H9 (cell line): ENCODE results near the gene PLD1. TPM values are rescaled to one million over a fixed set of nuclear protein-coding genes. Genes with fewer than 3 reads are reported as not detected.

Source experiments
- DNase-seq: peaks from one replicate; pipeline ENCODE4 v3.0.0-alpha.2; 2017
- H2AFZ ChIP-seq: one replicate; pipeline ENCODE4 v1.6.1; 2013; ENCODE audit warnings: mild to moderate bottlenecking, low read length, control low read depth, moderate library complexity
- H2AK5ac ChIP-seq: 2 replicates; pipeline ENCODE4 v1.6.1; 2013; ENCODE audit warnings: low read length, control low read depth, mixed read lengths; ENCODE audit not compliant: insufficient read length
- H2BK120ac ChIP-seq: one replicate; pipeline ENCODE4 v1.6.1; 2013; ENCODE audit warnings: low read depth, mild to moderate bottlenecking, low read length, control low read depth, inconsistent platforms; ENCODE audit not compliant: poor library complexity, severe bottlenecking
- H2BK12ac ChIP-seq: 2 replicates; pipeline ENCODE4 v1.6.1; 2013; ENCODE audit warnings: low read length, control low read depth, mixed read lengths, low read depth; ENCODE audit not compliant: insufficient read length
- H2BK15ac ChIP-seq: 2 replicates; pipeline ENCODE4 v1.6.1; 2013; ENCODE audit warnings: low read depth, low read length, control low read depth
- H2BK20ac ChIP-seq: one replicate; pipeline ENCODE4 v1.6.1; 2013; ENCODE audit warnings: low read depth, mild to moderate bottlenecking, low read length, control low read depth, inconsistent platforms; ENCODE audit not compliant: poor library complexity, severe bottlenecking
- H2BK5ac ChIP-seq: 2 replicates; pipeline ENCODE4 v1.6.1; 2013; ENCODE audit warnings: low read length, control low read depth, mixed read lengths; ENCODE audit not compliant: insufficient read length
- H3K14ac ChIP-seq: 2 replicates; pipeline ENCODE4 v1.6.1; 2013; ENCODE audit warnings: low read length, control low read depth; ENCODE audit not compliant: insufficient read depth
- H3K18ac ChIP-seq: 2 replicates; pipeline ENCODE4 v1.6.1; 2013; ENCODE audit warnings: low read depth, mild to moderate bottlenecking, mixed read lengths, low read length, control low read depth; ENCODE audit not compliant: insufficient read length
- H3K23ac ChIP-seq: 2 replicates; pipeline ENCODE4 v1.6.1; 2013; ENCODE audit warnings: low read length, control low read depth, mixed read lengths, low read depth; ENCODE audit not compliant: insufficient read length
- H3K23me2 ChIP-seq: 2 replicates; pipeline ENCODE4 v1.6.1; 2013; ENCODE audit warnings: low read depth, mild to moderate bottlenecking, mixed read lengths, low read length, control low read depth; ENCODE audit not compliant: insufficient read length, poor library complexity, severe bottlenecking
- H3K27ac ChIP-seq: 2 replicates; pipeline ENCODE4 v1.5.1; 2013; ENCODE audit warnings: low read length, control low read depth, mixed read lengths, low read depth; ENCODE audit not compliant: insufficient read length
- H3K27me3 ChIP-seq: 2 replicates; pipeline ENCODE4 v1.6.1; 2013; ENCODE audit warnings: low read length, control low read depth, inconsistent platforms; ENCODE audit not compliant: insufficient read depth
- H3K4ac ChIP-seq: 2 replicates; pipeline ENCODE4 v1.6.1; 2013; ENCODE audit warnings: low read depth, mild to moderate bottlenecking, control low read depth, inconsistent platforms, low read length, moderate library complexity
- H3K4me1 ChIP-seq: 2 replicates; pipeline ENCODE4 v1.6.1; 2013; ENCODE audit warnings: low read length, control low read depth, inconsistent platforms; ENCODE audit not compliant: insufficient read depth
- H3K4me2 ChIP-seq: 2 replicates; pipeline ENCODE4 v1.6.1; 2013; ENCODE audit warnings: low read length, control low read depth, mixed read lengths; ENCODE audit not compliant: insufficient read length, insufficient read depth
- H3K56ac ChIP-seq: 2 replicates; pipeline ENCODE4 v1.6.1; 2013; ENCODE audit warnings: low read depth, mild to moderate bottlenecking, mixed read lengths, low read length, control low read depth; ENCODE audit not compliant: insufficient read length
- H3K79me1 ChIP-seq: 2 replicates; pipeline ENCODE4 v1.6.1; 2013; ENCODE audit warnings: low read depth, mild to moderate bottlenecking, moderate library complexity, low read length, control low read depth, inconsistent platforms; ENCODE audit not compliant: insufficient read depth, poor library complexity, severe bottlenecking
- H3K79me2 ChIP-seq: 2 replicates; pipeline ENCODE4 v1.6.1; 2013; ENCODE audit warnings: low read length, control low read depth, inconsistent platforms; ENCODE audit not compliant: insufficient read depth
- H3K9ac ChIP-seq: 2 replicates; pipeline ENCODE4 v1.6.1; 2013; ENCODE audit warnings: low read length, control low read depth, mixed read lengths; ENCODE audit not compliant: insufficient read length; ENCODE audit errors: extremely low read depth
- H3K9me3 ChIP-seq: one replicate; pipeline ENCODE4 v1.6.1; 2013; ENCODE audit warnings: low read depth, low read length, inconsistent platforms; ENCODE audit not compliant: control insufficient read depth
- H3T11ph ChIP-seq: one replicate; pipeline ENCODE4 v1.6.1; 2013; ENCODE audit warnings: mild to moderate bottlenecking, low read length, control low read depth, inconsistent platforms
- H4K20me1 ChIP-seq: one replicate; pipeline ENCODE4 v1.6.1; 2013; ENCODE audit not compliant: control insufficient read depth, insufficient read length, insufficient read depth
- H4K5ac ChIP-seq: 2 replicates; pipeline ENCODE4 v1.6.1; 2013; ENCODE audit warnings: low read depth, mild to moderate bottlenecking, mixed read lengths, low read length, control low read depth; ENCODE audit not compliant: insufficient read length
- H4K8ac ChIP-seq: replicated peaks from 2 replicates; pipeline ENCODE4 v1.6.1; 2013; ENCODE audit warnings: low read length, control low read depth, mixed read lengths, low read depth; ENCODE audit not compliant: insufficient read length
- H4K91ac ChIP-seq: 2 replicates; pipeline ENCODE4 v1.6.1; 2013; ENCODE audit warnings: low read depth, mild to moderate bottlenecking, moderate library complexity, mixed read lengths, low read length, control low read depth; ENCODE audit not compliant: insufficient read length
- H3K27ac Mint-ChIP-seq, 3 experiments: 2 replicates in 2 of 3; 3 replicates in 1 of 3; pipeline ENCODE4 v1.8.0; 2020 to 2021; ENCODE audit warnings: mixed read lengths in 3 of 3, mild to moderate bottlenecking in 1 of 3, moderate library complexity in 1 of 3
- H3K27me3 Mint-ChIP-seq: 2 replicates; pipeline ENCODE4 v1.8.0; 2021; ENCODE audit warnings: low read depth, mild to moderate bottlenecking, moderate library complexity, mixed read lengths
- H3K36me3 Mint-ChIP-seq, 3 experiments: 2 replicates in 2 of 3; 3 replicates in 1 of 3; pipeline ENCODE4 v1.8.0; 2020 to 2021; ENCODE audit warnings: low read depth in 3 of 3, mixed read lengths in 3 of 3; ENCODE audit not compliant: insufficient read depth in 1 of 3
- H3K4me1 Mint-ChIP-seq, 2 experiments: 2 replicates each; pipeline ENCODE4 v1.8.0; 2020; ENCODE audit warnings: mixed read lengths in 2 of 2
- H3K4me3 Mint-ChIP-seq, 2 experiments: 2 replicates in 1 of 2; 3 replicates in 1 of 2; pipeline ENCODE4 v1.8.0; 2020 to 2021; ENCODE audit warnings: mild to moderate bottlenecking in 2 of 2, mixed read lengths in 2 of 2, moderate library complexity in 1 of 2
- H3K9me3 Mint-ChIP-seq, 2 experiments: 2 replicates in 1 of 2; 3 replicates in 1 of 2; pipeline ENCODE4 v1.8.0; 2020; ENCODE audit warnings: mild to moderate bottlenecking in 2 of 2, mixed read lengths in 2 of 2, moderate library complexity in 1 of 2
- CTCF ChIP-seq: fragments of 200-600 bp; sonication (generic); conservative IDR thresholded peaks from 3 replicates; pipeline ENCODE4 v1.8.0; 2021; ENCODE audit warnings: antibody characterized with exemption, mild to moderate bottlenecking
- WGBS: extraction: QIAGEN DNeasy Blood & Tissue Kit; methylation state at CpG from one replicate; pipeline ENCODE4 v1.1.7; 2013; ENCODE audit warnings: missing lambda C conversion rate, low lambda C conversion rate, mixed read lengths; ENCODE audit not compliant: insufficient read length; ENCODE audit errors: extremely low coverage; 5-methylcytosine and 5-hydroxymethylcytosine counted together
- total RNA-seq: library from RNA; stranded (reverse); gene quantifications from 2 replicates; pipeline ENCODE4 v1.2.1, GENCODE V29; 2021

The PLD1 gene
- total RNA-seq, 1 experiment from 2014 or later, result 1.8 TPM

GRCh38 chr3:171643681-171644080 is 166.6 kb downstream of the PLD1 start:
- H3K23me2 ChIP-seq, result no peaks in the 10 kb centered on the region
- H3K23ac ChIP-seq, result no peak overlapping the region
- no peak overlapping the region for H3K14ac ChIP-seq
- no peak overlapping the region for H3K9ac ChIP-seq
- no peak overlapping the region for H4K91ac ChIP-seq
- H3K4me2 ChIP-seq, result no peak overlapping the region
- Mint-ChIP-seq H3K27me3 (no peaks in the 10 kb centered on the region), H3K4me1 (peaks cover 2 to 6% of the 10 kb centered on the region in 2 experiments; a peak in 3 of 4 replicates), H3K9me3 (no peaks in the 10 kb centered on the region), H3K27ac (no peak overlapping the region), H3K4me3 (no peak overlapping the region), H3K36me3 (no peaks in the 10 kb centered on the region)
- no peak for TF ChIP-seq CTCF
- no peak overlapping the region for H4K8ac ChIP-seq
- H2BK20ac ChIP-seq, result no peak overlapping the region
- H3K79me2 ChIP-seq, result no peaks in the 10 kb centered on the region
- no peak overlapping the region for H3K18ac ChIP-seq
- H3K27ac ChIP-seq, result no peak overlapping the region
- H4K5ac ChIP-seq, result no peak overlapping the region
- no peak overlapping the region for H2BK120ac ChIP-seq
- H3K56ac ChIP-seq, result no peak overlapping the region
- no peak overlapping the region for H2BK12ac ChIP-seq
- no peak overlapping the region for H3K4ac ChIP-seq
- WGBS, result no CpG with 5 or more reads among the region's 4 CpGs
- H4K20me1 ChIP-seq, result no peaks in the 10 kb centered on the region
- no peaks in the 10 kb centered on the region for H3K27me3 ChIP-seq
- no peak overlapping the region for H2BK5ac ChIP-seq
- no peaks in the 10 kb centered on the region for H3K4me1 ChIP-seq
- no peaks in the 10 kb centered on the region for H3K79me1 ChIP-seq
- no peak overlapping the region for H2AFZ ChIP-seq
- no peak overlapping the region for H3T11ph ChIP-seq
- H2BK15ac ChIP-seq, result no peak overlapping the region
- no peak overlapping the region for H2AK5ac ChIP-seq
- no peak for DNase-seq
- H3K9me3 ChIP-seq, result no peaks in the 10 kb centered on the region
